Gastroesophageal sphincter (tissue), 3 donors: ENCODE measurements around the gene BRIP1.

Source experiments
- POLR2AphosphoS5 ChIP-seq: sonication (generic); formaldehyde crosslinking; IDR thresholded peaks from one replicate; pipeline ENCODE4 v1.6.1; 2017; ENCODE audit warnings: antibody characterized with exemption
- TF ChIP-seq, protein P1 (sequence below), 4 experiments: fragments of 200-600 bp in 2 of 4; fragments of 450-650 bp in 2 of 4; sonication (generic) in 1 of 4; IDR thresholded peaks; one replicate each; pipeline ENCODE4 v1.5.1; 2017 to 2019; ENCODE audit warnings: antibody characterized with exemption in 4 of 4, mild to moderate bottlenecking in 2 of 4, moderate library complexity in 2 of 4

DNA sequence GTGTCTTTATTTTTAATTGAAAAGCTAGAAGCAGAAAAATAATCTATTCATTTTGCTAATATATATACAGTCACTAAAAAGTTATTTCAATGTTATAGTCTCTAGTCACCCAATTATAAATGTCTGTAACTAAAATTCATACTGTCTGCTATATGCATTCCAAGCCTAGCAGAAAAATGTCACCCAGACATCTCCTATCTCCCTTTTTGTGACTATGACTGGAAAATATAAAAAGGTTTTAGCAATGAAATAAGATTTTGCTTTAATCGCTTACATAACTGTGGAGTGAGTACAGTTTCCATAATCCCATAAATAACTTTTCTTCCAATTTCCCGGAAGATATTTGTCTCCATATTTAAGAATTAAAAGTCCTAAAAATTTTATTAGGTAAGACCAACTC is 88.6 kb downstream of the BRIP1 start:
- no peak for TF ChIP-seq POLR2AphosphoS5
- TF ChIP-seq, protein P1, sequence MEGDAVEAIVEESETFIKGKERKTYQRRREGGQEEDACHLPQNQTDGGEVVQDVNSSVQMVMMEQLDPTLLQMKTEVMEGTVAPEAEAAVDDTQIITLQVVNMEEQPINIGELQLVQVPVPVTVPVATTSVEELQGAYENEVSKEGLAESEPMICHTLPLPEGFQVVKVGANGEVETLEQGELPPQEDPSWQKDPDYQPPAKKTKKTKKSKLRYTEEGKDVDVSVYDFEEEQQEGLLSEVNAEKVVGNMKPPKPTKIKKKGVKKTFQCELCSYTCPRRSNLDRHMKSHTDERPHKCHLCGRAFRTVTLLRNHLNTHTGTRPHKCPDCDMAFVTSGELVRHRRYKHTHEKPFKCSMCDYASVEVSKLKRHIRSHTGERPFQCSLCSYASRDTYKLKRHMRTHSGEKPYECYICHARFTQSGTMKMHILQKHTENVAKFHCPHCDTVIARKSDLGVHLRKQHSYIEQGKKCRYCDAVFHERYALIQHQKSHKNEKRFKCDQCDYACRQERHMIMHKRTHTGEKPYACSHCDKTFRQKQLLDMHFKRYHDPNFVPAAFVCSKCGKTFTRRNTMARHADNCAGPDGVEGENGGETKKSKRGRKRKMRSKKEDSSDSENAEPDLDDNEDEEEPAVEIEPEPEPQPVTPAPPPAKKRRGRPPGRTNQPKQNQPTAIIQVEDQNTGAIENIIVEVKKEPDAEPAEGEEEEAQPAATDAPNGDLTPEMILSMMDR (IDR thresholded peaks at IDR 0.05): no peak
